SK-N-SH (cell line): ENCODE measurements around the gene GSTA1.

Experiments
- CTCF ChIP-seq: fragments of 200-600 bp; sonication (generic); IDR thresholded peaks from 2 replicates; pipeline ENCODE4 v1.6.1; 2017; ENCODE audit warnings: antibody characterized with exemption, mild to moderate bottlenecking, moderate library complexity
- POLR2AphosphoS5 ChIP-seq: IDR thresholded peaks from 2 replicates; pipeline ENCODE4 v1.6.1; 2012; ENCODE audit warnings: low read depth, low read length
- RAD21 ChIP-seq: IDR thresholded peaks from 2 replicates; pipeline ENCODE4 v1.6.1; 2012; ENCODE audit warnings: mild to moderate bottlenecking, low read length
- SMC3 ChIP-seq: IDR thresholded peaks from 2 replicates; pipeline ENCODE4 v1.6.1; 2012; ENCODE audit warnings: low read depth, low read length, improper control_type of control experiment
- TAF1 ChIP-seq: IDR thresholded peaks from 2 replicates; pipeline ENCODE4 v1.6.1; 2012; ENCODE audit warnings: low read depth, mild to moderate bottlenecking, low read length, moderate library complexity, borderline replicate concordance
- ZBTB33 ChIP-seq: IDR thresholded peaks from 2 replicates; pipeline ENCODE4 v1.4.0; 2012; ENCODE audit warnings: low read depth, borderline replicate concordance

- no peak for TF ChIP-seq ZBTB33
- no peak for TF ChIP-seq SMC3
- TF ChIP-seq TAF1 = no peak
- no peak for TF ChIP-seq RAD21
- TF ChIP-seq POLR2AphosphoS5 = no peak
- no peak for TF ChIP-seq CTCF
These were observed 43.4 kb downstream of the GSTA1 start for GRCh38 chr6:52760105-52760765.
